HepG2 (cell line): Measurements from ENCODE around the gene PCDHA9. TPM values are rescaled to one million over a fixed set of nuclear protein-coding genes. Genes with fewer than 3 reads are reported as not detected.

Experiments used
- BCL3 ChIP-seq: sonication (generic); formaldehyde crosslinking; IDR thresholded peaks from 2 replicates; pipeline ENCODE4 v1.5.1; 2020; ENCODE audit warnings: mild to moderate bottlenecking, missing genetic modification reagents, moderate library complexity
- BRF2 ChIP-seq: sonication (generic); formaldehyde crosslinking; IDR thresholded peaks from 2 replicates; pipeline ENCODE4 v1.8.1; 2022; ENCODE audit warnings: mild to moderate bottlenecking, missing genetic modification reagents
- ETV6 ChIP-seq: sonication (generic); formaldehyde crosslinking; conservative IDR thresholded peaks from 2 replicates; pipeline ENCODE4 v1.4.0; 2020; ENCODE audit warnings: missing genetic modification reagents
- KLF13 ChIP-seq: sonication (generic); formaldehyde crosslinking; IDR thresholded peaks from 2 replicates; pipeline ENCODE4 v1.4.0; 2020; ENCODE audit warnings: mild to moderate bottlenecking, missing genetic modification reagents
- KMT2A ChIP-seq: sonication (generic); formaldehyde crosslinking; IDR thresholded peaks from 2 replicates; pipeline ENCODE4 v1.4.0; 2020; ENCODE audit warnings: missing genetic modification reagents
- PHF5A ChIP-seq: IDR thresholded peaks from one replicate; pipeline ENCODE4 v1.6.1; 2018; ENCODE audit warnings: low read depth, missing genetic modification reagents; ENCODE audit not compliant: unreplicated experiment
- PRDM15 ChIP-seq: sonication (generic); formaldehyde crosslinking; IDR thresholded peaks from 2 replicates; pipeline ENCODE4 v1.4.0; 2020; ENCODE audit warnings: missing genetic modification reagents
- WIZ ChIP-seq: sonication (generic); formaldehyde crosslinking; IDR thresholded peaks from 2 replicates; pipeline ENCODE4 v1.5.1; 2020; ENCODE audit warnings: mild to moderate bottlenecking, missing genetic modification reagents
- ZBTB33 ChIP-seq: sonication (generic); formaldehyde crosslinking; IDR thresholded peaks from 2 replicates; pipeline ENCODE4 v1.4.0; 2020; ENCODE audit warnings: missing genetic modification reagents
- ZMYM3 ChIP-seq: sonication (generic); formaldehyde crosslinking; IDR thresholded peaks from 2 replicates; pipeline ENCODE4 v1.5.1; 2020; ENCODE audit warnings: mild to moderate bottlenecking, missing genetic modification reagents
- ZNF44 ChIP-seq: sonication (generic); formaldehyde crosslinking; IDR thresholded peaks from 2 replicates; pipeline ENCODE4 v1.5.1; 2020; ENCODE audit warnings: mild to moderate bottlenecking, missing genetic modification reagents
- ZNF687 ChIP-seq: sonication (generic); formaldehyde crosslinking; IDR thresholded peaks from 2 replicates; pipeline ENCODE4 v1.5.1; 2020; ENCODE audit warnings: mild to moderate bottlenecking, missing genetic modification reagents, moderate library complexity
- ZNF709 ChIP-seq: sonication (generic); formaldehyde crosslinking; IDR thresholded peaks from 2 replicates; pipeline ENCODE4 v1.5.0; 2020; ENCODE audit warnings: mild to moderate bottlenecking, missing genetic modification reagents
- polyA plus RNA-seq, 8 experiments: library from polyadenylated mRNA; depleted of rRNA in 3 of 8; stranded (reverse) in 7 of 8; unstranded in 1 of 8; fragments of >200 nt; fragmentation: Illumina TruSeq in 4 of 8; extraction: Trizol in 4 of 8; gene quantifications; 2 replicates each; pipeline versions ENCODE4 v1.2.1 to v1.2.3, GENCODE V29; 2011 to 2016; ENCODE audit warnings: low read depth in 4 of 8, missing spikeins in 1 of 8, mixed read lengths in 1 of 8; ENCODE audit not compliant: insufficient read depth in 1 of 8
- total RNA-seq, 5 experiments: library from RNA; depleted of rRNA; stranded (reverse); fragments of >200 nt; fragmentation: Illumina TruSeq; extraction: Trizol; gene quantifications; 2 replicates each; pipeline ENCODE4 v1.2.3, GENCODE V29; 2016; ENCODE audit warnings: low read depth in 1 of 5

Gene PCDHA9
- total and polyA plus RNA-seq, 2 of the 13 experiments (the other 11 are each of a cell fraction or from before 2014, with no cell fraction given) = 0.03 TPM; not detected in 1

- no peak for TF ChIP-seq BCL3 (CRISPR knock-in tag)
- TF ChIP-seq ZNF44 = no peak
- TF ChIP-seq PHF5A (CRISPR knock-in tag) = no peak
- TF ChIP-seq WIZ (CRISPR knock-in tag) = no peak
- TF ChIP-seq ZNF687 (CRISPR knock-in tag) = peak; percentile 46
- peak; percentile 53; the same call in 1 of the 2 replicates for TF ChIP-seq ZBTB33
- no peak for TF ChIP-seq ZMYM3 (CRISPR knock-in tag)
- no peak for TF ChIP-seq ZNF709
- TF ChIP-seq BRF2 = no peak
- TF ChIP-seq KLF13 = no peak
- TF ChIP-seq KMT2A = no peak
- no peak for TF ChIP-seq ETV6 (CRISPR knock-in tag)
- TF ChIP-seq PRDM15 = no peak
Observed at GRCh38 chr5:140868721-140869554, 20.8 kb downstream of the PCDHA9 start, which contains the start of gene PCDHA11 (continued).
